Inferior parietal cortex (tissue), 1 donor: ENCODE data around the gene MAST4.
"Not testable (repeated sequence)": the region's sequence is repeated elsewhere in the genome, so short reads cannot be mapped to it uniquely, and the experiment has no call there.

ENCODE experiments used
- DNase-seq: peaks from one replicate; pipeline ENCODE4 v3.0.0-alpha.2; 2016; ENCODE audit errors: extremely low spot score

Gene MAST4

GRCh38 chr5:67156976-67157583 is 560.9 kb downstream of the MAST4 start:
- DNase-seq, result no peak

GRCh38 chr5:67160272-67160671 is 564.1 kb downstream of the MAST4 start:
- DNase-seq, result no peak

- no peak for DNase-seq
Measured at GRCh38 chr5:67160985-67161384, 564.8 kb downstream of the MAST4 start.

- DNase-seq, result no peak
Measured at GRCh38 chr5:67161767-67162166, 565.6 kb downstream of the MAST4 start.

- no peak for DNase-seq
Measured at GRCh38 chr5:67163231-67163756, 567.1 kb downstream of the MAST4 start.

GRCh38 chr5:67163863-67164595 is 567.8 kb downstream of the MAST4 start:
- no peak for DNase-seq

GRCh38 chr5:67164856-67165525 is 568.8 kb downstream of the MAST4 start:
- no peak for DNase-seq

- DNase-seq, result peak; percentile 81
Measured at GRCh38 chr5:67165526-67166459, 569.6 kb downstream of the MAST4 start.

GRCh38 chr5:67166460-67167285 is 570.5 kb downstream of the MAST4 start:
- no peak for DNase-seq

GRCh38 chr5:67168069-67168468 is 571.9 kb downstream of the MAST4 start:
- DNase-seq, result no peak

GRCh38 chr5:67170767-67171166 is 574.6 kb downstream of the MAST4 start:
- no peak for DNase-seq

- DNase-seq, result not testable (repeated sequence)
Measured at GRCh38 chr5:67173351-67173750, 577.2 kb downstream of the MAST4 start.

- DNase-seq, result no peak
Measured at GRCh38 chr5:67173959-67174358, 577.8 kb downstream of the MAST4 start.

GRCh38 chr5:67176936-67177335 is 580.7 kb downstream of the MAST4 start:
- no peak for DNase-seq

GRCh38 chr5:67178085-67178484 is 581.9 kb downstream of the MAST4 start:
- no peak for DNase-seq

GRCh38 chr5:67178966-67179365 is 582.8 kb downstream of the MAST4 start:
- DNase-seq, result no peak

- no peak for DNase-seq
Measured at GRCh38 chr5:67179697-67180361, 583.6 kb downstream of the MAST4 start.

GRCh38 chr5:67181648-67182221 is 585.5 kb downstream of the MAST4 start:
- no peak for DNase-seq

- DNase-seq, result no peak
Measured at GRCh38 chr5:67182301-67182790, 586.2 kb downstream of the MAST4 start.

- no peak for DNase-seq
Measured at GRCh38 chr5:67183859-67184258, 587.7 kb downstream of the MAST4 start.
